ENCODE measurements around the gene URB1.

DNA sequence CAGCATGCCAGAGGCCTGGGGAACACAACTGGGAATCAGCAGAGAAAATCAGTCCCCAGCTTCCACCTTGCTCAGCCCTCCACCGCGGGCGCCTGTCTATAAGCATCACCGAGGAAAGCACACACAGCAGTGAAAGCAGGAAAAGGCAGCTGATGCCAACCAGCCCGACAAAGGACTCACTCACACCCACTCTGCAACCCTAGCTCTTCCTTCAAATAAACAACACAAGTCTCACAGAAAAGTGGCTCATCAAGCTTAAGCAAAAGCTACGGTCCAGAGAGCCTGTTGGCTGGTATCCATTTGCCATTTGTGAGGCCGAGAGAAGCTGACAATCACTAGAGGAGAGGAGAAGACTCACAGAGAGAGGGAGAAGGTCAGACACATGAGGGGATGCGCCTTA is 67.1 kb downstream of the URB1 start:
- TF ChIP-seq POLR2AphosphoS5 (IDR thresholded peaks at IDR 0.05; ENCODE audit: borderline replicate concordance, low read depth, low read length) (no peak), EZH2 (IDR thresholded peaks at IDR 0.05) (no peak)

All from SK-N-MC (cell line).